GM19238 (cell line): ENCODE measurements around the gene UBE2H.
"Not testable (repeated sequence)": the region's sequence is repeated elsewhere in the genome, so short reads cannot be mapped to it uniquely, and the experiment has no call there.

Source experiments
- DNase-seq: peaks from one replicate; pipeline ENCODE4 v3.0.0; 2011; ENCODE audit warnings: low spot score; ENCODE audit not compliant: insufficient read length

UBE2H gene

DNA sequence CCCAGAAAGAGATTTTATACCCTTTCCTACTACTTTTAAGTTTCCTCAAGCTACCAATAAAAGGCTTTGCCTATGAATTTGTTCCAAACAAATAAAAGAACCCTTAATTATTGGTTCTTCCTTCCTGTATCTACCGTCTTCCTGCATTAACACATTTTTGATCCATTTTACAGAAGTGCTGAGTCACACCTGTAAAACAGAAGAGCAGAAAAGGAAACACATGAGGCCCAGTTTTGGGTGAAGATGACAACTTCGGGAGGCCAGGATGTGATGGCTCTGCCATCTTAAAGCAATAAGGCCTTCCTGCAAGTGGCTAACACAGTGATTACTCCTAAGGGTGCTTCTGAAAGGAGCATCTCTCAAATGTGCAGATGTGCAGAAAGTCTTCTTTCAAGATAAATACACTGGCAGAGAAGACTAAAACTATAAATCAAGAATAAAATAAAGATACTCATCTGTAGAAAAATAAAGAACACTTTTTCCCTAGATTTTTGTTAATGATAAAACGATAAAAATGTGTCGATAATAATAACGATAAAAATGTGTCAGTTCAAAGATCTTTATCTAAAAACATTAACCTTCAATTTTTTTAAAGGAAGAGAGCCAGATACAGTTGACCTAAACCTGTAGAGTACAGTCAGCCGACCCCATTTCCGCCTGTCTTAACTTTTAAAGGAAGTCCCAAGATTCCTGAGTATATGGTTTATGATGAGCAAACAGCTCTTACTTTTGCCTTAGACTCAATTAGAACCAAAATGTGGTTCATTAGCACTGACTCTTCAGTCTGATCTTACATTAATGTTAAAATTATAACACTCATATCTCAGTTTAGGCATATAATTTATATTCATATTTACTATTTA, 108.6 kb downstream of the UBE2H start:
- DNase-seq = no peak

DNA sequence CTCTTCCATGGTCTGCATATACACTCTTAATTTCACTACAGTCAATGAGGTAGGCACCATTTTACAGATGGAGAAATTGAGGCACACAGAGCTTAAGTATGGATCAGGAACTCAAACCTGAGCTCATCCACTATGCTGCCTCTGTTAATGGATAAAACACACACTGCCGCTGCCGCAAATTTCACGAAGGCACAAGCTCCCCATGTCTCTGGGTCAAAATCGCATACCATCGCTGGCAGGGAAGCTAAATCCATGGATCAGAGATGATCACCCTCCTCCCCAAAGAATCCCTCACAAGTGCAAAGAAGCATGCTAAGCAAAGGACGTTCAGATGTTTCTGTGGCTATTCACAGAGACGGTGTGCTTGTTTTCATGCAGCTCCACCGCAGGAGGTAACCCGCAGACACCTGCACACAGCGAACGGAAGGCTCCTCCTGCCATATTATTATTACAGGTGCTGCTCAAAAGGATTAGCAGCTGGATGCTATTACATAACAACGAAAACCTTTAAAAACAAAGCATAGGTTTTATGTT, 109.3 kb downstream of the UBE2H start:
- DNase-seq = no peak

DNA sequence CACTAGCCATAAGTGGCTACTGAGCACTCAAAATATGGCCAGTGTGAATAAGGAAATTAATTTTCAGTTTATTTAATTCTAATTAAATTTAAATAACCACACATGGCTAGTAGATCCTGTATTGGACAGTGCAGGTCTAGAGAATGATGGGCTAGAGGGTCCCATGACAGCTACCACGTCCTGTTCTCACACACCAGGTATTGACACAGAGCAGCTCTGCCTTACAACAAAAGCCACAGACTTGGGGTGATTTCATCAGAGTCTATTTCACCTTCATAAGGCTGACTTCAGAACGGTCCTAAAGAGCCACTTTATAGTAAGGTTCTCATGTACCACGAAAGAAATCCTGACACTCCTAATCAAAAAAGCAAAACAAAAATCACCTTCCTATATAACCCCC, 111.3 kb downstream of the UBE2H start:
- DNase-seq = no peak

GRCh38 chr7:129840757-129841156, 112.0 kb downstream of the UBE2H start:
- DNase-seq = no peak

GRCh38 chr7:129836983-129837382, 115.8 kb downstream of the UBE2H start:
- no peak for DNase-seq

- no peak for DNase-seq
These were observed 117.2 kb downstream of the UBE2H start for GRCh38 chr7:129835569-129835968.

- not testable (repeated sequence) for DNase-seq
These were observed 119.4 kb downstream of the UBE2H start for GRCh38 chr7:129833353-129833752.

GRCh38 chr7:129832701-129833227, 120.0 kb downstream of the UBE2H start:
- DNase-seq = no peak

DNA sequence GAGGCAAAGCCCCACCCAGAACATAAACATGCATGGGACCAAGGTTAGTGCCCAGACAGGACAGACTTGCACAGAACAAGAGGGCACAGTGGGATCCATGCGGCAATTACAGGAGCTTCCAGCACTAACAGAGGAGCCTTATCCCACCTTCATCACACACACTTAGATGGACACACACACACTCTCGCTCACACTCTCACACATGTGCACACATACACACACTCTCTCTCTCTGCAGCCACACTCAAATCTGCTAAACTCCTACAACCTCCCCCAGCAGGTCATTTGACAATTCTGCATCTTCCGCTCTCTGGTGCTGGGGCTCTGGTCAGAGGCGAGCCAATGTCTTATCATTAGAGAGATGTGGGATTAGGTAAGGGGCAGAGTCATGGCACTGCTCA, 120.5 kb downstream of the UBE2H start:
- DNase-seq = no peak

- DNase-seq = no peak
These were observed 121.2 kb downstream of the UBE2H start for GRCh38 chr7:129831424-129832058.

- DNase-seq = no peak
These were observed 121.8 kb downstream of the UBE2H start for GRCh38 chr7:129830949-129831348.

DNA sequence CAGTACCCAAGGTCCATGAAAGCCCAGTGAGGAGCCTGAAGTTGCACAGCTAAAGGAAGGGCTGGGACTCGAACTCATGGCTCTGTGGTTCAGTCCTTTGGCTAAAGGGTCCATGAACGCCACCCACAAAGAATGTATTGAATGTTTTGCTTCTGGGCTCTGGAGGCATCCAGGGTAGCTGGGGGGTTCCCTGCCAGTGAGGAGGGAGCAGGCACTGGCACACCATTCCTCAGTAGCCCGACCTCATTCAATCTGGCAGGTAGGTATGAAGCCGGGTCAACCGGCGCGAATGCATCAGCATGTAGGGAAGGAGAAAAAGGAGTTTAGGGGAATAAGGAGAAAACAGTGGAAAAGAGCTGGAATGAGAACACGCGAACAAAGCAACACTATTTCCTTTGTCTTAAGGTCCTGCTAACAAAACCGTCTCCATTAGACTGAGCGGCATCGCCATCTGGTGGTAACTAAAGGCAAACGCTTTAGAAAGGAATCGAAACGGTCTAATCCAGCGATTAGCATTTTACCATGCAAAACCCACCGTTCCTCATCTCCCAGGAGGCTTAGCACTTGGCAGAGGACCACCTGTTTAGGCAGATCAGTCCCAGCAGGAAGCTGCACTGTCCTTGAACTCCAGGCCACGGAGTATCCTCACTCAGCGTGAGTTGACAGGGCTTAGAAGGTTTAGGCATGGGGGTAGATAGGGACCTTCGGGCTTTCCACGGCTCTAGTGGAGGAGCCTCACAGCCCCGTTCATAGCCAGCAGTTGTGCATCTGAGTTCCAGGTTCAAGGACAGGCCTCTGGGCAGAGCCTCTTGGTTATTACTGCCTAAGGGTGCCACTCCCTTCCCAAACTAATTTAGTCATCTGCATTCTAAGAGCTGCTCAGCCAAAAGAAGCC, 122.8 kb downstream of the UBE2H start:
- DNase-seq = peak; percentile 32

DNA sequence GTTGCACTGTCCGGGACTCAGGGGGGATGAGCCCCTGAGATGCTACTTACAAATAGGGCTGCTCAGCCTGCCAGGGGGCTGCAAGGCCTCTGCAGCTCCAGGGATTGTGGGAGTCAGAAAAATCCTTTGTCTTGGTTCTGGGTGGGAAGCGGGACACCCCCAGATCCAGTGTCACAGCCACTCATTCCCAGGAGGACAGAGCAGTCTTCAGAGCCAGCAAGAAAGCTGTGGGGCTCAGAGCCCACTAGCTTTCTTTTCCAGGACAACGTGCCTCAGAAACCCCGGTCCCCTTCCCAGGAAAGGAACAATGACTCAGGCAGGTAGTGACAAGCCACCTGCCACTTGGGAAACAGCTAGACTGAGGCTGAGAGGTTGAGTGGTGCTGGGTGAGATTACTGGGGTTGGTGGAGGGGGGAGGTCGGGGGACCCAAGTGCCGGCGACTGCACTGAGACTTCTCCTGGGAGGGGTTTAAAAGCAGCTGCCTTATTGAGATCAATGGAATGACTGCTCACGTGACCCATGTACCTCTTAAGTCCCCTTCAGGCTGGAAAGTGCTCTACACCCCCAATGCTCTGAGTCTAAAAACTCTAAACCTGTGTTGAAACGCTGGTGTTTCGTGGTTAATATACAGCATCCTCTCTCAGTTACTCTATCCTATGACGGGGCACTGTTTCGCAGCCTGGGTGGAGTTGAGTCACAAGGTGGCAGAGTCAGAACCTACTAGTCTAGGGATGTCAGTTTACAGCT, 123.6 kb downstream of the UBE2H start:
- no peak for DNase-seq

DNA sequence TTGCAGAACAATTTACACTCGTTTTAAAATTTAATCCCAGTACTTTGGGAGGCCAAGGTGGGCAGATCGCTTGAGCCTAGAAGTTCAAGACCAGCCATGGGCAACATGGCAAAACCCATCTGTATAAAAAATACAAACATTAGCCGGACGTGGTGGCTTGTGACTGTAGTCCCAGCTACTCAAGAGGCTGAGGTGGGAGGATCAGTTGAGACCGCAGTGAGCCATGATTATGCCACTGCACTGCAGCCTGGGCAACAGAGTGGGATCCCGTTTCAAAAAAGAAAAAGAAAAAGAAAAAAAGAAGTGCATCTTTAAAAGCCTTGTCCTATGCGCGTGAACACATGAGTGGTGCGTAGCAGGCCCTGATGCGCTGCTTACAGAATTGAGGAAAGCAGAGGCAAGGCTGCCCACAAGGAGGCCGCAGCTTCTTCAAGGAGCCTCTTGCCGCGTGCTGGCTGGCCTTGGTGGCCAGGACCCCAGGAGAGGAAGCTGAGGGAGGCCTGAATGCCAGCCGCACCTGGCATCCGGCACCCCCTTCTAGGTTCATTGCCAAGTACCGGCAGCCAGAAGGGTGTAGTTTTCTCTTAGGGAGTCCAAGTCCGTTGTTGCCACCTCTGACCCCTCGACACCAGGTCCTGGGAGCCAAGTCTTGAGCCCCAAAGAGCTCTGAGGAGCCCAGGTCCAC, 124.5 kb downstream of the UBE2H start:
- no peak for DNase-seq

GRCh38 chr7:129827467-129827990, 125.2 kb downstream of the UBE2H start:
- DNase-seq = no peak

DNA sequence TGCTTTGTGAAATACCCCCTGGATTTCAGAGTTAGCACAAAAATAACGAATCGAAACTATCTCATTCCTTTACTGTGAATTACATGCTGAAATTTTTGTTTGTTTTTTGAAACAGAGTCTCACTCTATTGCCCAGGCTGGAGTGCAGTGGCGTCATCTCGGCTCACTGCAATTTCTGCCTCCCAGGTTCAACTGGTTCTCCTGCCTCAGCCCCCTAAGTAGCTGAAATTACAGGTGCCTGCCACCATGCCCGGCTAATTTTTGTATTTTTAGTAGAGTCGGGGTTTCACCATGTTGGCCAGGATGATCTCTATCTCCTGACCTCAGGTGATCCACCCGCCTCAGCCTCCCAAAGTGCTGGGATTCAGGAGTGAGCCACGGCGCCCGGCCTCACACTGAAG, 125.9 kb downstream of the UBE2H start:
- not testable (repeated sequence) for DNase-seq

DNA sequence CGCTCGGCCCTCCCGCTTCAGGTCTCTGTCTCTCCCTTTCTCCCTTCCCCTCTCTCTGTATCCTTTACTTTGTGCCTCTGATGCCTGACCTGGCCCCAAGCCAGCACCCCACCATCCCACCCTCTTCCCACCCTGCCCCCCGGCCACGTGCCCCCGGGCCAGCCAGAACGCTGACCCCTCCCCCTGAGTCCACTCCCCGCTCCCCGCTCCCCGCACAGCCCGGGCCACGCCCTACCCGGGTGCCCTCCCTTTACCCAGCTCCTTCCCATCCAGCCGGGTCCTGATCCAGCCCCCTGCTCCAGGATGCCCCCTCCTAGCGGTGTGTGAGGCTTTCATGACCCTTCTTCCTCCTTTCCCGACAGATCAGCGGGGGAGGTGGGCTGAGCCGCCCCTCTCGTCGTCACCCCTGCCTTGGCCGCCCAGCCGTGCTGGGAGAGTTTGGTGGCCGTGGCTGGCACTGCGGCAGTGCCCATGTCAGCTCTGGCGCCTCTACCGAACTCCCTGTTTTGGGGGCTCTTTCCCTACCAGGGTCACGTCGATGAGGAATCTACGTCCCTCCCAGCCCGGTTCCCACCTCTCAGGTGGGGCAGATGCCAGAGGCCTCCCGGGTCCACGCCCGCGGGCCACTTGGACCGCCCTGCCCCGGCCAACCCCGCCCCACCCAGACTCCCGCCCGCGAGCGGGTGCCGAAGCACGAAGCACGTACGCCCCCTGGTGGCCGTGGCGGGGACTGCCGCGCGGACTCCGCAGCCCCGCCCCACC, 127.4 kb downstream of the UBE2H start:
- DNase-seq = peak; percentile 56

- peak; percentile 41 for DNase-seq
These were observed 128.2 kb downstream of the UBE2H start for GRCh38 chr7:129824291-129825208.
